ENCODE results near the gene HOXA11. TPM values are rescaled to one million over a fixed set of nuclear protein-coding genes. Genes with fewer than 3 reads are reported as not detected.

Gene HOXA11
- total and polyA plus RNA-seq, 8 donors: 5.2 TPM; not detected in 7

GRCh38 chr7:27147199-27148030, 37.6 kb downstream of the HOXA11 start, which contains the start of gene HOXA6:
TSS of gene HOXA6 (minus strand) at chr7:27147774. CDS start at chr7:27147749, 25 bp downstream.
- DNase-seq: peak; percentile 53 to 84
- Histone ChIP-seq H3K27me3 (peaks cover 5 to 100% (median 90%) of the 10 kb centered on the region in 3 donors), H3K4me3 (peak within 1 kb of the TSS; percentile 33 to 64 (median 52)), H3K9me3 (peaks cover 0 to 26% (median 0%) of the 10 kb centered on the region in 4 donors), H3K4me1 (peaks cover 15 to 57% (median 38%) of the 10 kb centered on the region in 4 donors), H3K36me3 (peaks cover 0 to 5% (median 0%) of the 10 kb centered on the region in 4 donors), H3K27ac (peak within 1 kb of the TSS; percentile 72 to 99 (median 88))
- intact Hi-C loops (cut with DNase I; ENCODE audit: low total_unique reads): no loop called here
- WGBS, 5 donors: 11 to 23% (median 18%) methylated on average over 53 to 63 of the region's 63 CpGs
- TF ChIP-seq POLR2AphosphoS5 (IDR thresholded peaks at IDR 0.05): no peak
- TF ChIP-seq CTCF (IDR thresholded peaks at IDR 0.05): no peak
- TF ChIP-seq EP300 (IDR thresholded peaks at IDR 0.05): no peak
- TF ChIP-seq POLR2A (IDR thresholded peaks at IDR 0.05): no peak

- 44 to 69% (median 64%) methylated on average over 5 of the region's 5 CpGs for WGBS, 5 donors
- H3K27ac ChIP-seq: peak overlapping the region; percentile 35 to 99 (median 88)
- DNase-seq: no peak
Observed at GRCh38 chr7:27146491-27147198, 38.4 kb downstream of the HOXA11 start.

GRCh38 chr7:27145914-27146412, 39.1 kb downstream of the HOXA11 start:
- TF ChIP-seq EP300 (IDR thresholded peaks at IDR 0.05): no peak
- TF ChIP-seq CTCF (IDR thresholded peaks at IDR 0.05): no peak
- TF ChIP-seq POLR2AphosphoS5 (IDR thresholded peaks at IDR 0.05): no peak
- TF ChIP-seq POLR2A (IDR thresholded peaks at IDR 0.05): no peak
- H3K9me3 ChIP-seq: peaks cover 0 to 26% (median 0%) of the 10 kb centered on the region in 4 donors
- peaks cover 8 to 43% (median 28%) of the 10 kb centered on the region in 4 donors for H3K4me1 ChIP-seq
- peak overlapping the region; percentile 41 to 99 (median 88) for H3K27ac ChIP-seq
- peak overlapping the region; percentile 10 to 64 (median 54) for H3K4me3 ChIP-seq
- peaks cover 5 to 95% (median 81%) of the 10 kb centered on the region in 3 donors for H3K27me3 ChIP-seq
- DNase-seq: no peak
- 42 to 72% (median 53%) methylated on average over 11 of the region's 11 CpGs for WGBS, 5 donors
- intact Hi-C loops (cut with DNase I; ENCODE audit: low total_unique reads): no loop called here
- peaks cover 0 to 5% (median 0%) of the 10 kb centered on the region in 4 donors for H3K36me3 ChIP-seq

More at GRCh38 chr7:27146491-27147198, 38.4 kb downstream of the HOXA11 start:
- Histone ChIP-seq H3K9me3 (peaks cover 0 to 26% (median 0%) of the 10 kb centered on the region in 4 donors), H3K4me1 (peaks cover 14 to 50% (median 32%) of the 10 kb centered on the region in 4 donors), H3K36me3 (peaks cover 0 to 5% (median 0%) of the 10 kb centered on the region in 4 donors), H3K4me3 (peak overlapping the region in 3 of 4 donors; percentile 48 to 64 (median 55)), H3K27me3 (peaks cover 5 to 100% (median 88%) of the 10 kb centered on the region in 3 donors)
- TF ChIP-seq CTCF (IDR thresholded peaks at IDR 0.05): no peak
- no peak for TF ChIP-seq POLR2A (IDR thresholded peaks at IDR 0.05)
- intact Hi-C loops (cut with DNase I; ENCODE audit: low total_unique reads): no loop called here
